IPS DF 6.9 (cell line): ENCODE data around the gene SH3TC1.

Experiments
- DNase-seq: peaks from one replicate; pipeline ENCODE4 v3.0.0-alpha.2; 2013; ENCODE audit warnings: low read depth, low spot score
- H3K27ac ChIP-seq: one replicate; pipeline ENCODE4 v1.5.1; 2013; ENCODE audit warnings: low read length, control low read depth
- H3K27me3 ChIP-seq: 2 replicates; pipeline ENCODE4 v1.6.1; 2013; ENCODE audit warnings: mild to moderate bottlenecking, low read length; ENCODE audit not compliant: control insufficient read depth, insufficient read depth
- H3K36me3 ChIP-seq: 2 replicates; pipeline ENCODE4 v1.6.1; 2013; ENCODE audit warnings: low read length; ENCODE audit not compliant: control insufficient read depth, insufficient read depth
- H3K4me1 ChIP-seq: 2 replicates; pipeline ENCODE4 v1.6.1; 2013; ENCODE audit warnings: low read length; ENCODE audit not compliant: control insufficient read depth, insufficient read depth
- H3K4me3 ChIP-seq: 2 replicates; pipeline ENCODE4 v1.5.1; 2013; ENCODE audit warnings: mild to moderate bottlenecking, low read length
- H3K9me3 ChIP-seq: 2 replicates; pipeline ENCODE4 v1.6.1; 2013; ENCODE audit warnings: low read length, inconsistent platforms; ENCODE audit not compliant: control insufficient read depth, insufficient read depth
- WGBS: extraction: QIAGEN DNeasy Blood & Tissue Kit; methylation state at CpG from one replicate; pipeline ENCODE4 v1.1.7; 2013; ENCODE audit warnings: mixed read lengths, missing lambda C conversion rate; ENCODE audit not compliant: insufficient read length, insufficient coverage; 5-methylcytosine and 5-hydroxymethylcytosine counted together

Gene SH3TC1

DNA sequence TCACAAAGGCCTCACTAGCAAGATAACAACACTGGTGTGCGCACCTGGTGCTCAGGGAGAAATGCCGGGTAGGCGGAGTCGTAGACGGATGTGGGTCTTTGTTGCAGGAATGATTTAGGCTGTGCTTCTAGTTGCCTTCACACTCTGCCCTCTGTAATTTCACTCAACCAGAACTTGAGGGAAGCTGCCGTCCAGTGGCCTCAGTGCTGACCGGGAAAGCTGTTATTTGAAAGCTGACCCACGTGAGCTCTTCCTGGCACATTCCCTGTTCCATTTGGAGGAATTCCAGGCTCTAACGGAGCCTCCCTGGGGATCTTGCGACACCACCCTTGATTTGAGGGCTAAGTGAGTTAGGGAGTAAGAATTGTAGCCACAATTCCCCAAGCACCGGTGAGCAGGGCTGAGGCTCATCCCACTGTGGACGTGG, 15.9 kb downstream of the SH3TC1 start:
- Histone ChIP-seq H3K4me3 (no peak overlapping the region), H3K27ac (no peak overlapping the region), H3K4me1 (0 out of 2 replicates have a peak, but pooled peaks cover 1% of the 10 kb centered on the region), H3K36me3 (no peaks in the 10 kb centered on the region), H3K27me3 (no peaks in the 10 kb centered on the region), H3K9me3 (no peaks in the 10 kb centered on the region)
- no CpG with 5 or more reads among the region's 12 CpGs for WGBS
- DNase-seq: no peak

DNA sequence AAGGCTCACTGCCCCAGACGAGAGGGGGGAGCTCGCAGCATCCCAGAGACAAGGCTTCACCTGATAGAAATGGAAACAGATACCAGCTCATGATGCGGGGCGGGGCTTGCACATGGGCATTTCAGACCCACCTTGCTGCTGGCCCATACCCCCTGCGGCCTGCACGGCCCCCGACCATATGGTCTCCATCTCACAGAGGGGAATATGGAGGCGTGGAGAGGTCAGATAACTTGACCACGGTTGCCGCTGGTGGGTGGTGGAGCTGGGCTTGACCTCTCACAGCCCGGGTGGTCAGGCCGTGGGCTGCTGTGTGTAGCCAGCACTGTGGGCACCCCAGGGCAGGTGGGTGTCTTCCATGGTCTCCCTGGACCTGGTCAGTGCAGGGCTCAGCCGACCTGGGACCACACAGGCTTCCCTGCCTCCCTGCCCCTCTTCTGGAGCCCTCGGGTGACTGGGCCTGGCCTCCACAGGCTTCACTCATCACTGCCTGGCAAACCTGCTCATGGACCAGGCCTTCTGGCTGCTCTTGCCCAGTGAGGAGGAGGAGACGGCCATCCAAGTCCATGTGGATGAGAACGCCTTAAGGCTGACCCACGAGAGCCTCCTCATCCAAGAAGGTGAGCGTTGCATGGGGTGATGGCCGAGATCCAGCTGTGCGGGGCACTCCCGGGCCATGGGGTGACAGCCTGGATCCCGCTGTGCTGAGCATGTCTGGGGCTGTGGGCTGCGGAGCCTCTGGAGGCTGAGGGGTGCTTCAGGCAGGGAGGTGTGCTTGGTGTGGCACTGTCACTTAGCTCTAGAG, 16.8 kb downstream of the SH3TC1 start:
- Histone ChIP-seq H3K4me3 (no peak overlapping the region), H3K36me3 (no peaks in the 10 kb centered on the region), H3K4me1 (0 out of 2 replicates have a peak, but pooled peaks cover 1% of the 10 kb centered on the region), H3K27me3 (no peaks in the 10 kb centered on the region), H3K9me3 (no peaks in the 10 kb centered on the region), H3K27ac (no peak overlapping the region)
- DNase-seq: no peak
- no CpG with 5 or more reads among the region's 23 CpGs for WGBS

GRCh38 chr4:8216443-8217245, 17.6 kb downstream of the SH3TC1 start:
- WGBS: no CpG with 5 or more reads among the region's 28 CpGs
- DNase-seq: no peak
- Histone ChIP-seq H3K4me1 (0 out of 2 replicates have a peak, but pooled peaks cover 1% of the 10 kb centered on the region), H3K9me3 (no peaks in the 10 kb centered on the region), H3K27ac (no peak overlapping the region), H3K27me3 (no peaks in the 10 kb centered on the region), H3K4me3 (no peak overlapping the region), H3K36me3 (no peaks in the 10 kb centered on the region)

DNA sequence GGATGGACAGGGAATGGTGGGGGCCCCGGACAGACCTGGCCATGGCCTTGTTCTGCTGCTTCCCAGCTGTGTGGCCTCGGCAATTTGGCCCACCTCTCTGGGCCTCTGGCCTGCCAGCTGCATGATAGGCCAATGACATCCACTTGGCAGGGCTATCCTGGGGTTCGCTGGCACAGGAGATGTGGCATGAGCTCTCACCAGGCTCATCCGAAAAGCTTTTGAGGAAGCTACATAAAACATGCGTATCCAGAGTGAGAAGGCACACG, 18.1 kb downstream of the SH3TC1 start:
- Histone ChIP-seq H3K4me1 (no peaks in the 10 kb centered on the region), H3K27ac (no peak overlapping the region), H3K4me3 (no peak overlapping the region), H3K27me3 (no peaks in the 10 kb centered on the region), H3K36me3 (no peaks in the 10 kb centered on the region), H3K9me3 (no peaks in the 10 kb centered on the region)
- DNase-seq: no peak
- WGBS: no CpG with 5 or more reads among the region's 6 CpGs

- DNase-seq: no peak
- Histone ChIP-seq H3K27ac (no peak overlapping the region), H3K36me3 (no peaks in the 10 kb centered on the region), H3K27me3 (no peaks in the 10 kb centered on the region), H3K4me3 (no peak overlapping the region), H3K4me1 (no peaks in the 10 kb centered on the region), H3K9me3 (no peaks in the 10 kb centered on the region)
- no CpG with 5 or more reads among the region's 9 CpGs for WGBS
Measured at GRCh38 chr4:8217871-8218270, 18.8 kb downstream of the SH3TC1 start.

- Histone ChIP-seq H3K9me3 (no peaks in the 10 kb centered on the region), H3K27ac (no peak overlapping the region), H3K4me3 (no peak overlapping the region), H3K36me3 (no peaks in the 10 kb centered on the region), H3K4me1 (no peaks in the 10 kb centered on the region), H3K27me3 (no peaks in the 10 kb centered on the region)
- WGBS: no CpG with 5 or more reads among the region's 20 CpGs
- DNase-seq: no peak
Measured at GRCh38 chr4:8218371-8219031, 19.4 kb downstream of the SH3TC1 start.

- no CpG with 5 or more reads among the region's 21 CpGs for WGBS
- Histone ChIP-seq H3K27ac (no peak overlapping the region), H3K4me3 (no peak overlapping the region), H3K36me3 (no peaks in the 10 kb centered on the region), H3K27me3 (no peaks in the 10 kb centered on the region), H3K4me1 (no peaks in the 10 kb centered on the region), H3K9me3 (no peaks in the 10 kb centered on the region)
- no peak for DNase-seq
Measured at GRCh38 chr4:8219236-8219635, 20.1 kb downstream of the SH3TC1 start.

DNA sequence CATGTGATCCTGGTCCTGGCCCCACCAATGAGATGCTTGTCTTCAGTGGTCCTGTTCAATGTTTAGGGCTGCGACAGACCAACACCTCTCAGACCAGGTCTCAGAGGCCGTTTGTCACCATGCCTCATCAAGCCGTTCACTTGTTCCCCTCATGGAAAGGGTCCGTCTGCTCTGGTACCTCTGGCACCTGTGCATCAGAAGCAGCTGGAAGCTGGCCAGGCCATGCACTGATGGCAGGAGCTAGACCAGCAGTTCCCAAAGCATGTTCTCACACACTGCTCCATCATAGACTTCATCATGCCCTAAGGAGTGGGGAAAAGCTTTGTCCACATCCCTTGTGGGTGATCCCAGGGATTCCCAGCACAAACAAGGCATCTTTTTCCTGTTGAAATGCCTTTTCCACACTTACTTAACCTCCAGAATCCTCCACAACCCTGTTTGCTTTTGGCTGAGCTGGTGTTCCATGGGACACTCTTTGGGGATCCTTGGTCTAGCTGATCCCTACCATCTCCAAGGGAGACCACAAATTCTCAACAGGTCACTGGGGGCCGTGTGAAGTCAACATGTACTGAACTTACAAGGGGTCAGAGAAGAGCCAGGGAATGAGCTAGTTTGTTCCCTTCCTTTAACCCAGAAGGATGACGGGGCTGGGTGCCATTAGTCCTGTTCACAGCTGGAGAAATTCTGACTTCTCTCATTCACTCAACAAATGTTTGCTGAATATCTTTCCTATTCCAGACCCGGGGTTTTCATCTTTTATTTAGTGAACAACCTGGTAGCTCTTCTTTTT, 21.8 kb downstream of the SH3TC1 start:
- Histone ChIP-seq H3K36me3 (no peaks in the 10 kb centered on the region), H3K27me3 (no peaks in the 10 kb centered on the region), H3K9me3 (no peaks in the 10 kb centered on the region), H3K4me3 (no peak overlapping the region), H3K4me1 (peaks cover 2% of the 10 kb centered on the region; the same call in 1 of the 2 replicates), H3K27ac (no peak overlapping the region)
- no CpG with 5 or more reads among the region's 7 CpGs for WGBS
- DNase-seq: no peak

DNA sequence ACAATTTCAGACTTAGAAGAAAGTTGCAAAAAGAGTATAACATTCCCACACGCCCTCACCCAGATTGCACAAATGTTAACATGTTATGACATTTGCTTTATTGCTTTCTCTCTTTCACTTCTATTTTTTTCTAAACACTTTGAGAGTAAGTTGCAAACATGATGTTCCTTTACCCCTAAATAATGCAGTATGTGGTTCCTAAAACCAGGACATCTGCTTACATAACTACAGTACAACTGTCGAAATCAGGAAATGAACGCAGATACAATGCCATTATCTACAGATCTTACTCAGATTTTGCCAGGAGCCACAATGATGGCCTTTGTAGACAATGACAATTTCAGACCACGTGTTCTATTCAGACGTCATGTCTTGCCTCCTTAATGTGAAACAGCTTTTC, 22.4 kb downstream of the SH3TC1 start:
- WGBS: no CpG with 5 or more reads among the region's 5 CpGs
- Histone ChIP-seq H3K9me3 (no peaks in the 10 kb centered on the region), H3K4me1 (peaks cover 5% of the 10 kb centered on the region), H3K36me3 (no peaks in the 10 kb centered on the region), H3K27me3 (no peaks in the 10 kb centered on the region), H3K4me3 (no peak overlapping the region), H3K27ac (no peak overlapping the region)
- no peak for DNase-seq

- H3K27ac ChIP-seq: no peak overlapping the region
- no peaks in the 10 kb centered on the region for H3K36me3 ChIP-seq
- no peaks in the 10 kb centered on the region for H3K9me3 ChIP-seq
- H3K4me1 ChIP-seq: peaks cover 5% of the 10 kb centered on the region
- no peak overlapping the region for H3K4me3 ChIP-seq
- no peak for DNase-seq
- H3K27me3 ChIP-seq: no peaks in the 10 kb centered on the region
Measured at GRCh38 chr4:8221985-8222384, 22.9 kb downstream of the SH3TC1 start.
